GM12865 (cell line): ENCODE measurements around the gene ITPR1.

Experiments used
- DNase-seq: peaks from one replicate; pipeline ENCODE4 v3.0.0; 2010; ENCODE audit warnings: low read depth
- H3K4me3 ChIP-seq: 2 replicates; pipeline ENCODE4 v1.5.1; 2011; ENCODE audit warnings: mild to moderate bottlenecking, low read depth, low read length, control low read depth
- TF ChIP-seq, protein P1 (sequence below): IDR thresholded peaks from 2 replicates; pipeline ENCODE4 v1.5.1; 2011; ENCODE audit warnings: low read length, control low read depth, low read depth, inconsistent platforms; ENCODE audit not compliant: insufficient read depth; ENCODE audit errors: missing control alignments

Gene ITPR1

DNA sequence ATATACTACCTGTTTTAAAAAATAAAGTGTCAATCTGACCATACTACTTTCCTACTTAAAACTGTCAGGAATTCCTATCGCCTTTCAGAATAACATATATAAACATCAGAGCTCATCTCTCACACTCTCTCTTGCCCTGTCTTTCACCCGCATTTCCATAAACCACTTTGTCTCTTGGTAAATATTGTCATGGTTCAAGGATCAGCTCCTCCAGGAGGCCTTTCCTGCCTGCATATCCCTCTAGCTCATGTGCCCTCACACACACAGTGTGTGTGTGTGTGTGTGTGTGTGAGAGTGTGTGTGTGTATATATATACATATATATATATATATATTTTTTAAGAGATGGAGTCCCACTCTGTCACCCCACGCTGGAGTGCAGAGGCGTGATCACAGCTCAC lies 32.8 kb upstream of the ITPR1 start:
- TF ChIP-seq, protein P1, sequence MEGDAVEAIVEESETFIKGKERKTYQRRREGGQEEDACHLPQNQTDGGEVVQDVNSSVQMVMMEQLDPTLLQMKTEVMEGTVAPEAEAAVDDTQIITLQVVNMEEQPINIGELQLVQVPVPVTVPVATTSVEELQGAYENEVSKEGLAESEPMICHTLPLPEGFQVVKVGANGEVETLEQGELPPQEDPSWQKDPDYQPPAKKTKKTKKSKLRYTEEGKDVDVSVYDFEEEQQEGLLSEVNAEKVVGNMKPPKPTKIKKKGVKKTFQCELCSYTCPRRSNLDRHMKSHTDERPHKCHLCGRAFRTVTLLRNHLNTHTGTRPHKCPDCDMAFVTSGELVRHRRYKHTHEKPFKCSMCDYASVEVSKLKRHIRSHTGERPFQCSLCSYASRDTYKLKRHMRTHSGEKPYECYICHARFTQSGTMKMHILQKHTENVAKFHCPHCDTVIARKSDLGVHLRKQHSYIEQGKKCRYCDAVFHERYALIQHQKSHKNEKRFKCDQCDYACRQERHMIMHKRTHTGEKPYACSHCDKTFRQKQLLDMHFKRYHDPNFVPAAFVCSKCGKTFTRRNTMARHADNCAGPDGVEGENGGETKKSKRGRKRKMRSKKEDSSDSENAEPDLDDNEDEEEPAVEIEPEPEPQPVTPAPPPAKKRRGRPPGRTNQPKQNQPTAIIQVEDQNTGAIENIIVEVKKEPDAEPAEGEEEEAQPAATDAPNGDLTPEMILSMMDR = no peak

DNA sequence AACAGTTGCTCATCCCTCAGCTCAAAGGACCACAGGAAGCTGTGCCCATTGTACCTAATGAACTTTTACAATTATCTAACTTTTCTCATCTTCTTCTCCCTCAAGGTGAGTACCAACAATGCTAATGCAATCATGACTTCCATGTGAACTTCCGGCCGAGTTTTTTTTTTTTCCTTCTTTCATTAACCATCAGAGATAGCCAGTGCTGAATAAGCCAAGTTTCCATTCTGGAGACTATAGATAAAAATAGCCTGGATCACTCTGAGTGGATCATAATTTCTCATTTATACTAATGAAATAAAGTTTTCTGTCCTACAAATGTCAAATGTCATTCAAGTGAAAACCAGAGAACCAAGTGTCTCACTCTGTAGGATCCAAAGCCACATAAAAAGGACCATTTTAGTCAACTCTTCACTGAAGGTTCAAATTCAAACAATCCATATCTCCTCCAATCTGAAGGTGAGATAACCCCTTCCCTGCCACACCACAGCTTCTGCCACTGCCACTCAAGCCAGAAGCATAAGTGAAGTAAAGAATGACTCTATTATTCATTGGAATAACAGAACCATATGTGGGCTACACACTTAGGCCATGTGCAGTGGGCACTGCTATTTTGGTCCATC lies 31.6 kb upstream of the ITPR1 start:
- no peak overlapping the region for H3K4me3 ChIP-seq
- no peak for DNase-seq
- TF ChIP-seq, protein P1 = no peak

More for the DNA sequence above, 32.8 kb upstream of the ITPR1 start:
- no peak overlapping the region for H3K4me3 ChIP-seq
- no peak for DNase-seq

DNA sequence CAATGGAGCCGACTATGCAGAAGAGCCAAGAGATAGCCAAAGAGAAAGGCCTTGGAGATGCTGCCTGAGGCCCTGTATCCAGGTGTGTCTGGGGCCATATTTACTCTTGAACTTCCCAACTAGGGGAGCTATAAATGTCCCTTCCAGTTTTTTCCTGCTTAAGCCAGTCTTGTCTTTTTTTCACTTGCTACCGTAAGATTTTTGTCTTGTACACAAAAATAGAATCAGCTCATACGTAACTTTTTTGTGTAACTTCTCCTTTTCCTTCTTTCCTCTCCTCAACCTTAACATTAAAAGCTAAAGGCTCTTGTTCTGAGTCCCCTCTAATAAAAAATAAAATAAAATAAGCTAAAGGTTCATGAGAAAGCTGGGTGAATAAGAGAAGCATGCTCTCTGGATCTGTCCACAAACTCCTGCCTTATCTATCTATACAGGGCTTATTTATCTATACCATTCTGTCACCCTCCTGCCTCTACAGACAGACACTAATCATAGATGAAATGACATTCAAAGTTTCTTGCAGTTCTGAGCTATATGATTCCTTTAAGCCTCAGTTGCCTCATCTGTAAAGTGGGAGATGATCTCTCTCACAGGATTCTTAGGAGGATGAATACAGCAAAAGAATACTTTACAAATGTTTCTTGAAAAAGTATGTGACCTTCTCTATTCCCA lies 30.6 kb upstream of the ITPR1 start:
- no peak overlapping the region for H3K4me3 ChIP-seq
- TF ChIP-seq, protein P1 = no peak
- DNase-seq = no peak

DNA sequence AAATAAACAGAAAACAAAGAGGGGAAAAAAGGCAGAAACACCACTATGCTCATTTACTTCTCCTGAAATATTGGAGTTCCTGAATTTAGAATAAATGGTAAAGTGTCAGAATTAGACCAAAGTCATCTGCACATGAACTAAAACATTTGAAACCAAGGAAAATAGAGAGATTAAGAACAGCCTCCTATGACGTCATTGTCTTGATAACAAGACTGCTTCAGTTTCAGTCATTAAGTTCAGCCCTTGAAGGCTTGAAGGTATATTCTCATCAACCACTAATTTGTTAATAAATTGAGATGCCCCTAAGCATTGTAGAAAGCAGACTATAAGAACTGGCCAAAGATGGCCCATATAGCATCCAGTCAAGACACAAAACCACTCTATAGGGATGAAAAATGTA lies 28.6 kb upstream of the ITPR1 start:
- no peak for DNase-seq
- TF ChIP-seq, protein P1 = no peak
- H3K4me3 ChIP-seq = no peak overlapping the region

DNA sequence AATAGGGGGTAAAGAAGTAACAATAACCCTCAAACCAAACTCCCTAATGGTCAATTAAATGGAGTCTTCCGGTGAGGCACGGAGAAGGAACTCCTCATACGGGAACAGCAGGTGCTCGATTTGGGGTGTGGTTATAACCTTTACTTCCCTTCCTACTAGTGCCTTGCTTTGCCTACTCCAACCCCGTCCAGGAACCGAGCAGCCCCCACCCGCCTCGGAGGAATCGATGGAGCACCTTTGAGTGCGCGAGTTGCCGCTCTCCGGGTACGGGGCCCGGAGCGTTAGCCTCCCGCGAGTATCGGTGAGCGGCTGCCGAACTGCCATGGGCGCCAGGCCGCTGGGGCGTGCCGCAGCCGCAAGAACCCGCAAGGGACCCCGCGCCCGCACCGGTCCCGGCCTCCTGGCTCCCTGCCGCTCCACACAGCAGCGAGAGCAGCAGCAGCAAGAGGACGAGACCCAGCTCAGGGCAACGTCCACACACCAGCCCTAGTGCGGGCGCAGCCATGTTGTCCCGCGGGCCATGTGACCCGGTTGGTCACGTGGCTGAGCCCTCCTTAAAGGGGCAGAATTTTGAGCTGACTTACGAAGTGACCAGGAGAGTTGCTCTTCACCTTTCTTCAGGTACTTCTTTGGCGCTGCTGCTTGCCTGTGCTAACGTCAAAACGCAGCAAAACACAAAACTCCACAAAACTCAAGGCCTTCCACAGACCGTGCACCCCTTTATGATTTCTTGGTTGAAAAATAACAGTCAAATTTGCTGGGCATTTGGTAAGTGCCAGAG lies 26.2 kb upstream of the ITPR1 start, which contains the start of gene SUMF1:
TSS of gene SUMF1 (minus strand) at position 529 of the 781 bp plus-strand sequence. CDS start at position 505, 24 bp downstream.
- TF ChIP-seq, protein P1 = no peak
- peak within 1 kb of the TSS; percentile 76 for H3K4me3 ChIP-seq
- DNase-seq = peak; percentile 85

DNA sequence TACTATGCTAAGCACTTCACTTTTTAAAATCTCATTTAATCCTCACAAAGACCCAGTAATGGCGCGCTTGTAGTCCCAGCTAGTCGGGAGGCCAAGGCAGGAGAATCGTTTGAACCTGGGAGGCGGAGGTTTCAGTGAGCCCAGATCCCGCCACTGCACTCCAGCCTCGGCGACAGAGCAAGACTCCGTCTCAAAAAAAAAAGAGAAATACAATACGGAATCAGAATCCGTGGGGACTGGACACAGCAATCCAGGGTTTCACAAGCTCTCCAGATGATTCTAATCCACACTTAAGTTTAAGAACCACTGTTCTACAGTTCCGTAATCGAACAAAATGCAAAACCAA lies 25.7 kb upstream of the ITPR1 start:
- TF ChIP-seq, protein P1 = no peak
- no peak for DNase-seq
- H3K4me3 ChIP-seq = peak overlapping the region; percentile 76

DNA sequence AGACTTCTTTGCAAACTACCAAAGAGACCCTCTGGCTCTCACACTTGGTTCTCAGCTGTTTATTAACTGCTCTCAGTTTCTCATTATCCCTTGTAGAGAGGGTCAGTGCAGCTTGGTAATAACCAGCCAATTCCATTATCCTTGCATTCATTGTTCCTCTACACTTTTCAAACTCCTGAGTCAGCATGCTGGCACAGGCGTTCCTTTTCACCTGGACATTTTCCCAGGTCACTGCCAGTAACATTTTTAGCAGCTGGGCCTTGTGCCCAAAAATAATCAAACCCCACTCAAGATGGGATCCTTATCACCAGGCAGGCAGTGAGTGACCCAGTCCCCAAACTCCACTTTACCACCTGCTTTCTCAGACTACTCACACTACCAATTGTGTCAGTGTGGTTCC lies 21.2 kb upstream of the ITPR1 start:
- no peak for DNase-seq
- H3K4me3 ChIP-seq = no peak overlapping the region
- TF ChIP-seq, protein P1 = no peak
